AG10803 (cell line): ENCODE data around the gene KRTAP5-6.
"Not testable (repeated sequence)": the region's sequence is repeated elsewhere in the genome, so short reads cannot be mapped to it uniquely, and the experiment has no call there.

Source experiments
- DNase-seq: peaks from one replicate; pipeline ENCODE4 v3.0.0; 2010; ENCODE audit warnings: low read depth
- H3K4me3 ChIP-seq: 2 replicates; pipeline ENCODE4 v1.5.1; 2011; ENCODE audit warnings: mild to moderate bottlenecking, low read length, control low read depth
- CTCF ChIP-seq: conservative IDR thresholded peaks from 2 replicates; pipeline ENCODE4 v1.5.1; 2011; ENCODE audit warnings: mild to moderate bottlenecking, low read length, control low read depth, inconsistent platforms

Gene KRTAP5-6

GRCh38 chr11:1656061-1656441 is 40.9 kb upstream of the KRTAP5-6 start:
- no peak for DNase-seq
- no peak for TF ChIP-seq CTCF
- H3K4me3 ChIP-seq, result no peak overlapping the region

- no peak for TF ChIP-seq CTCF
- no peak for DNase-seq
- H3K4me3 ChIP-seq, result no peak overlapping the region
Measured at GRCh38 chr11:1656670-1657069, 40.3 kb upstream of the KRTAP5-6 start.

GRCh38 chr11:1659506-1659905 is 37.5 kb upstream of the KRTAP5-6 start:
- DNase-seq, result no peak
- no peak for TF ChIP-seq CTCF
- H3K4me3 ChIP-seq, result no peak overlapping the region

- DNase-seq, result no peak
- no peak for TF ChIP-seq CTCF
- H3K4me3 ChIP-seq, result no peak overlapping the region
Measured at GRCh38 chr11:1660111-1660867, 36.7 kb upstream of the KRTAP5-6 start.

- not testable (repeated sequence) for H3K4me3 ChIP-seq, DNase-seq
Measured at GRCh38 chr11:1661454-1662269, 35.3 kb upstream of the KRTAP5-6 start.

GRCh38 chr11:1662699-1663283 is 34.2 kb upstream of the KRTAP5-6 start:
- DNase-seq, H3K4me3 ChIP-seq: not testable (repeated sequence)

GRCh38 chr11:1665313-1665712 is 31.7 kb upstream of the KRTAP5-6 start:
- no peak for DNase-seq
- no peak overlapping the region for H3K4me3 ChIP-seq
- no peak for TF ChIP-seq CTCF
